Ecto neural progenitor cell (in vitro differentiated cells): Measurements from ENCODE around the gene CPA5.
"Not testable (repeated sequence)": the region's sequence is repeated elsewhere in the genome, so short reads cannot be mapped to it uniquely, and the experiment has no call there.

Source experiments
- DNase-seq: peaks from one replicate; pipeline ENCODE4 v3.0.0-alpha.2; 2018; ENCODE audit warnings: low spot score

The CPA5 gene, protein sequence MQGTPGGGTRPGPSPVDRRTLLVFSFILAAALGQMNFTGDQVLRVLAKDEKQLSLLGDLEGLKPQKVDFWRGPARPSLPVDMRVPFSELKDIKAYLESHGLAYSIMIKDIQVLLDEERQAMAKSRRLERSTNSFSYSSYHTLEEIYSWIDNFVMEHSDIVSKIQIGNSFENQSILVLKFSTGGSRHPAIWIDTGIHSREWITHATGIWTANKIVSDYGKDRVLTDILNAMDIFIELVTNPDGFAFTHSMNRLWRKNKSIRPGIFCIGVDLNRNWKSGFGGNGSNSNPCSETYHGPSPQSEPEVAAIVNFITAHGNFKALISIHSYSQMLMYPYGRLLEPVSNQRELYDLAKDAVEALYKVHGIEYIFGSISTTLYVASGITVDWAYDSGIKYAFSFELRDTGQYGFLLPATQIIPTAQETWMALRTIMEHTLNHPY

DNA sequence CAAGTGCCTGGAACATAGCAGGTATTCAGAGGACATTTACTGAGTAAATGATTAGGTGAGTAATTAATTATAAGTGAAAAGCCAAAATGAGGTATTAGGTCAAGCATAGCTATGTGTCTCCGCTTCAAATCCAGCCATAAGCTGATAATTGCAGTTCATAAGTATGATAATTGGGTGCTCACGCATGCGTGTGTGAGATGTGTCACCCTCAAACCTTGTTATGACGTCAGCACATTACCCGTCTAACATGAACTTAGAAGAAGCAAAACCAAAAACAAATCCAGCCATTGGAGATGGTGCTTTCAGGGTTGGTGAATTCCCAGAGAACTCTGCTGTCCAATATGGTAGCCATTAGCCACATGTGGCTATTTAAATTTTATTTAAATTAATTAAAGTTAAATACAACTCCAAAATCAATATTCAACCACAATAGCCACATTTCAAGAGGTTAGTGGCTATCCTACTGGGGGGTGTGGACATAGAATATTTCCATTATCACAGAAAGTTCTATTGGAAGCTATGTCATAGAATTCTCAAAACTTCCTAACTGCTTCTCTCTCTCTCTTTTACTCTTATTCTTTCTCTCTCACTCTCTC, at the start of gene CPA5:
Gene CPA5, plus strand, starts transcription at position 546 of the 596 bp plus-strand sequence. CDS start 1,670 bp downstream, outside the sequence.
- no peak for DNase-seq

DNA sequence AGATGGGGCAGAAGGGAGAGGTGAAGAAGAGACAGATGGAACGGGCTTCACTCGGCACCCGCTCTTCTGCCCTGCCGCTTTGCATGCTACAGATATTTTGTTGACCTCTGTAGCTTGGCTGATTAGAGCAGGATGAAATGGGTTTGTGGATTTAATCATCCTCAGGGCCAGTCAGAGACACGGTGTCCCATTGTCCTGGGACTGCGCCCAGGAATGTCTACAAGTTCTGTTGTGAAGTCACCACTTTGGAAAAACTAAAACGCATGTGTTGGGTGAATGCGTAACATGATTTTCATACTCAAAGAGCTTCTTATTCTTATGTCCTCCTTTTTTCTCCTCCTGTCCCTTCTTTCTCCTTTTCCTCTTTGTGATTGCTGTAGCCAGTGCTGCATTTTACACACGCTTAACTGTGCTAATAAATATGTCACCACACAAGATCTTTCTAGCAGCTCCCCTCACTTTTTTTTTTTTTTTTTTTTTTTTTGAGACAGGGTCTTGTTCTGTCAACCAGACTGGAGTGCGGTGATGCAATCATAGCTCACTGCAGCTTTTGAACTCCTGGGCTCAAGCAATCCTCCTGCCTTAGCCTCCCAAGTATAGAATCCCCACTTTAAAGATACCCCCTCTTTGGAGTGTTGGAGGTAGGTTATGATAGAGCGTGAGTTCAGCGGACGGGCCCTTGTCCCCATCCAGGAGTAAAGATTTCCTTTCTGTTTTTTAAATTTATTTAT, 48.2 kb upstream of the CPA5 start:
- DNase-seq, result no peak

DNA sequence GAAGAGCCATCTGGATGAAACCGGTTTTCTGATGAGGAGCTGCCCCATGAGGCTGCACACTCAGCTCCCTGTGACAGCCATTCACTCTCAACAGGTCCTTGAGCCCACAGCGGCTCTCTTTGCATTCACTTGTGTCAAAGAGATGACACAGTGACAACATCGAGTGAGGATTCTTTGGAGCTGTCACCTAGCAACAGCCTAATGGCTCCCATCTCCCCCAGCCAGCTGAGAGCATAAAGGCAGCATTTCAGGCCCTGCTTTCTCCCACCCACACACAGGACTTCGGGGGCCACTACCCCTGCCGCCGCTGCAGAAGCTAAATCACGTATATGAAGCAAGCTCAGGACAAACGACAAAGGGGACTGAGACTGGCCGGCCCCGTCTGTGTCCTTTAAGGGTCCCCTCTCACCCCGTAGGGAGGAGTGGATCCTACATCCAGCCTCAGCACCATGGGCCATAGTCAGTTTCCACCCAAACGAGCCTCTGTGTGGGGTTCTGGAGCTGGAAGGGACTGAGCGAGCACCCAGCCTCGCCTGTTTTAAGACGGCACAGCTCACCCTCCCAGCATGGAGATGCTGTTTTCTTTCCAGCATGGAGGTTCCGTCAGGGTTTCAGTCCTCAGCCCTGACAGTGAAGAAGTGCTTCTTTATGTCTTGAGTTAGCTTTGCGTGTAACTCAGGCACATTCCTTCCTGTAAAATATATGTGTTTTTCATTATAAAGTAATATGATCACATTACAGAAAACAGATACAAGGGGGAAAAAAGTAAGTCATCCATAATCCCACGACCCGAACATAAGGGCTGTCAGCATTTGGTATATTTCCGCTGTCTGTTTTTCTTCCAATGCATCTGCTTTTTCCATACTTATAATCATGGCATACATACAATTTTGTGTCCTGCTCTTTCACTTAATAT, 46.7 kb upstream of the CPA5 start:
- DNase-seq, result peak; percentile 55

- DNase-seq, result no peak
These were observed 45.9 kb upstream of the CPA5 start for GRCh38 chr7:130298544-130299326.

GRCh38 chr7:130299866-130300265, 44.8 kb upstream of the CPA5 start:
- DNase-seq, result no peak

- DNase-seq, result no peak
These were observed 43.1 kb upstream of the CPA5 start for GRCh38 chr7:130301501-130302020.

- DNase-seq, result no peak
These were observed 42.0 kb upstream of the CPA5 start for GRCh38 chr7:130302649-130303048.

DNA sequence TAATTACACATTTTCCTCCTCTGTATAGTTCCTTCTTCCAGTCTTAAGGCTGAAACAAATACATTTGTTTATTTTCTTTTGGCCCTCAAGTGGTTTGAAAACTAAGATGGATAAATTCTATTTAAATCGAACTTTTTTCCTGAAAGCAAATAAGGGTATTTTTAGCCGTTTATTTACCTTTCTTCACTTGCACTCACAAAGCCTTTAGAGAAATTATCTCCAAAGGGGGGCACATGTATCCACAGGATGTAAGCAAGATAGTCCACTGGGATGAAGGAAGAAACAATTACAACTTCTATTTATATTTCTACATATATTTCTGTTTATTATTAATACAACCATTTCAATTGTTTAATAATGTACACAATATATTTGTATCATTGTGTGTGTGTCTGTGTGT, 41.5 kb upstream of the CPA5 start:
- no peak for DNase-seq

DNA sequence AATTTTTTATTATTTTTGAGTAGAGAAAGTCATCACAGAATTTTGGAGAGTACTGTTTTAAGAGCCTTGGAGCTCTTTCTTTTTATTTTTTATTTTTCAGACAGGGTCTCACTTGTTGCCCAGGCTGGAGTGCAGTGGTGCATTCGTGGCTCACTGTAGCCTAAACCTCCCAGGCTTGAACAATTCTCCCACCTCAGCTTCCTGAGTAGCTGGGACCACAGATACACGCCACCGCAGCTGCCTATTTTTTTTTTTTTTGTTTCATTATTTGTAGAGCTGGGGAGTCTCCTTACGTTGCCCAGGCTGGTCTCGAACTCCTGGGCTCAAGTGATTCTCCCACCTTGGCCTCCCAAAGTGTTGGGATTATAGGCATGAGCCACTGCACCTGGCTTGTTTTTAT, 41.1 kb upstream of the CPA5 start:
- DNase-seq, result no peak

GRCh38 chr7:130303982-130304381, 40.6 kb upstream of the CPA5 start:
- no peak for DNase-seq

- no peak for DNase-seq
These were observed 39.7 kb upstream of the CPA5 start for GRCh38 chr7:130304878-130305277.

- DNase-seq, result no peak
These were observed 39.1 kb upstream of the CPA5 start for GRCh38 chr7:130305433-130306042.

GRCh38 chr7:130309986-130310385, 34.6 kb upstream of the CPA5 start:
- DNase-seq, result no peak

DNA sequence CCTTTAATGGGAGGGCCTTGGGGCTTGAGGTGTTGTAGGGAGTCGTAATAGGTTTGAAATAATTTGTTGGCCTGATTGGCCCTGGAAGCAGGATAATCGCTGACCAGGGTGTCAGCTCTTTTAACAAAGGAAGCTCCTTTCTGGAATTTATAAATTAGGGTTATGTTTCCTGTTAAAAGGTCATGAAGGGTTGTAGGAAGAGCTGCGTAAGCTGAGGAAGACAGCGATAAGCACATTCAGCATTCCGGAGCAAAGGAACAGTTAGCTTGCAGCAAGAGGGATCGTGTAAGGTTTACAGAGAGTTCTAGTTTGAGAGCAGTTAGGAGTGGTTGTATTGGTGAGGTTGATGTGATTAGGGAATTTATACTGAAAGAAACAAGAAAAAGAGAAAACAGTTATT, 30.3 kb upstream of the CPA5 start:
- DNase-seq, result no peak

DNA sequence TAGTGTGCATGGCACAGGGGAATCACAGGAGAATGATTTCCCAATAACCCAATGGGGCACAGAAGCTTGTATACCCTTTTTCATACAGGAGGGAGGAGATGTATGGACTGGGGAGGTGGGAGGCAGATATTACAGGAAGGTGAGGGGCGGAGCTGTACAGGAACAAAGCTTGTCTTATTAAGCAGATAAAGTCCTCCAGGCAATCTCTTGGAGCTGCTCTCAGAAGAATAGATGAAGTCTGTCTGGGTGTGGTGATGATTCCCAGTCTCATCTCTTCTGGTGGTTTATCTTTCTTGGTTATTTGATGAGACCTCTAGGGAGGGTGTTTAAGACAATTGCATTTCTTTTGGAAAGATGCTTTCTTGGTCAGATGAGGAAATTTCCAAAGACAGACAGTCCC, 25.1 kb upstream of the CPA5 start:
- DNase-seq, result no peak

DNA sequence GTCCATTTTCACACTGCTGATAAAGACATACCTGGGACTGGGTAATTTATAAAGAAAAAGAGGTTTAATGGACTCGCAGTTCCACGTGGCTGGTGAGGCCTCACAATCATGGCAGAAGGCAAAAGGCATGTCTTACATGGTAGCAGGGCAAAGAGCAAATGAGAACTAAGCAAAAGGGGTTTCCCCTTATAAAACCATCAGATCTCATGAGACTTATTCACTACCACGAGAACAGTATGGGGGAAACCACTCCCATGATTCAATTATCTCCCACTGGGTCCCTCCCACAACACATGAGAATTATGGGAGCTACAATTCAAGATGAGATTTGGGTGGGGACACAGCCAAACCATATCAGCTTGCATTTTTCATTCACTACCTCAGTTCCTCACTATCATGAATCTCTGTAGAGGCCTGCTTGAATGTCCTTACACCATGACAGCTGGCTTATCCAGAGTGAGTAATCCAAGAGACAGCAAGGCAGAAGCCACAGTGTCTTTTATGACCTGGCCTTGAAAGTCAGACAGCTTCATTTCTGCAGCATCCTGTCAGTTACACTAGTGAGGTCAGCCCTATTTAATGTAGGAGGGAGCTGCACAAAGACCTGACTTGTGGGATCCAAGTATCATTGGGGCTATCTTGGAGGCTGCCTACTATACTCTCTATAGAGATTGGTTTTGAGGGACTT, 22.9 kb upstream of the CPA5 start:
- not testable (repeated sequence) for DNase-seq

DNA sequence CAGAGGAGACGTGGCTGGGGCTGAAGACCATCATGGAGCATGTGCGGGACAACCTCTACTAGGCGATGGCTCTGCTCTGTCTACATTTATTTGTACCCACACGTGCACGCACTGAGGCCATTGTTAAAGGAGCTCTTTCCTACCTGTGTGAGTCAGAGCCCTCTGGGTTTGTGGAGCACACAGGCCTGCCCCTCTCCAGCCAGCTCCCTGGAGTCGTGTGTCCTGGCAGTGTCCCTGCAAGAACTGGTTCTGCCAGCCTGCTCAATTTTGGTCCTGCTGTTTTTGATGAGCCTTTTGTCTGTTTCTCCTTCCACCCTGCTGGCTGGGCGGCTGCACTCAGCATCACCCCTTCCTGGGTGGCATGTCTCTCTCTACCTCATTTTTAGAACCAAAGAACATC, 22.0 kb upstream of the CPA5 start:
- DNase-seq, result no peak

DNA sequence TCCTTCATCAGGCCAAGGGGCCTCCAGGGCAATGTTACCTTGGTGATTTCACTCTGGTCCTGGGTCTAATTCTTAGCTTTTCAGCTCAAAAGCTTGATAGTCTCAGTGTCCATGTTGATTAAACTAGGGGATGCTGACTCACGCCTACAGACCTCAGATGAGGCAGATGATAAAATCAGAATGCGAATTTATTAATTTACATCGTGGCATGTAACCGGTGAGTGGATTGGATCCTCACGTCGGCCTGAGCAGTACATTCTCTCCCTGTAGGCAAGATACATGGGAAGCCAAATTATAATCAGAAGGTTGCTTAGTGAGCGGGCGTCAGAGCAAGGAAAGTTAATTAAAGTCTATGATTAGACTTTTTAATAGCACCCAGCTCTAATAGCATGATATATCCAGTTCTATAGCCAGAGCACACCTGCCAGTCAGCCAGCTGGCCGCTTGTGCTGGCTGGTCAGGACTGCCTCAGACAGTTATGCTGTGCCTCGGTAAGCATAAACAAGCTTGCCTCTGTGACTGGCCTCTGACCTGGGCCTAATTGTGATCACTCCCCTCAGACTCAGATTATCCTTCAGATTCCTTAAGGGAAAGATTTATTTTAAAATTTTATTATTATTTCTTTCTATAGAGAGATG, 20.2 kb upstream of the CPA5 start:
- no peak for DNase-seq

DNA sequence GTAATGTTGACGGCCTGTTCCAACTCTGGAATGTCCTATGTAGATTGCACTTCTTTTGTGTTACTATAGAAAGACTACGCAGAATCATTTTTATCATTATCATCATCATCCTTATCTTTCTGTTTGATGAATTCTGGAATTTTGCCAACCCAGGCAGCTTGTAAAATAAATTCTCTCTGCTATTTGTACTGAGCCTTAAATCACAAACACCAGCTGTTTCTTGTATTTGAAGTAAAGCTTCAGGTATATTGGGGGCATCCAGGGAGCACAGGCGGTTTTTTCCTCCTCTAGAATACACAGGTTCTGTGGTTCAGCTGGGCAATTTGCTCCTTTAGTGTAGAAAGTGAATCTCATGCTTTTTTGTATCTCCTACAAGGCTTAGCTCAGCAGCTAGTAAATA, 14.9 kb upstream of the CPA5 start:
- no peak for DNase-seq
